GM18517 (cell line): Measurements from ENCODE around the gene ZMAT3.
"Not testable (repeated sequence)": the region's sequence is repeated elsewhere in the genome, so short reads cannot be mapped to it uniquely, and the experiment has no call there.

Experiments used
- ATAC-seq: cut with Tn5 transposase; IDR thresholded peaks from one replicate; pipeline ENCODE4 v1.9.1; 2021; ENCODE audit warnings: mild to moderate bottlenecking, moderate library complexity; ENCODE audit not compliant: unreplicated experiment

Gene ZMAT3

GRCh38 chr3:179069762-179070390 is 1.7 kb downstream of the ZMAT3 start:
- no peak for ATAC-seq

- ATAC-seq: no peak
Measured at GRCh38 chr3:179068779-179069530, 2.7 kb downstream of the ZMAT3 start.

GRCh38 chr3:179067839-179068238 is 3.8 kb downstream of the ZMAT3 start:
- no peak for ATAC-seq

- ATAC-seq: no peak
Measured at GRCh38 chr3:179067291-179067690, 4.3 kb downstream of the ZMAT3 start.

- no peak for ATAC-seq
Measured at GRCh38 chr3:179063945-179064560, 7.6 kb downstream of the ZMAT3 start.

GRCh38 chr3:179056326-179056725 is 15.3 kb downstream of the ZMAT3 start:
- ATAC-seq: no peak

GRCh38 chr3:179054565-179054964 is 17.0 kb downstream of the ZMAT3 start:
- ATAC-seq: not testable (repeated sequence)

- ATAC-seq: peak; percentile 80
Measured at GRCh38 chr3:179046497-179047353, 24.9 kb downstream of the ZMAT3 start.

GRCh38 chr3:179045719-179046402 is 25.7 kb downstream of the ZMAT3 start:
- peak; percentile 58 for ATAC-seq

- ATAC-seq: not testable (repeated sequence)
Measured at GRCh38 chr3:179038899-179039251, 32.7 kb downstream of the ZMAT3 start.

- no peak for ATAC-seq
Measured at GRCh38 chr3:179038216-179038898, 33.3 kb downstream of the ZMAT3 start.

- no peak for ATAC-seq
Measured at GRCh38 chr3:179037351-179037750, 34.3 kb downstream of the ZMAT3 start.

GRCh38 chr3:179036626-179037300 is 34.8 kb downstream of the ZMAT3 start:
- no peak for ATAC-seq

GRCh38 chr3:179036226-179036625 is 35.4 kb downstream of the ZMAT3 start:
- ATAC-seq: no peak

- ATAC-seq: no peak
Measured at GRCh38 chr3:179035232-179035631, 36.4 kb downstream of the ZMAT3 start.

- not testable (repeated sequence) for ATAC-seq
Measured at GRCh38 chr3:179033304-179033657, 38.3 kb downstream of the ZMAT3 start.

- not testable (repeated sequence) for ATAC-seq
Measured at GRCh38 chr3:179032454-179033303, 38.9 kb downstream of the ZMAT3 start.

GRCh38 chr3:179029096-179029495 is 42.5 kb downstream of the ZMAT3 start:
- ATAC-seq: no peak

- no peak for ATAC-seq
Measured at GRCh38 chr3:179028408-179028807, 43.2 kb downstream of the ZMAT3 start.
